ENCODE results near the gene DOCK3. TPM values are rescaled to one million over a fixed set of nuclear protein-coding genes. Genes with fewer than 3 reads are reported as not detected.
"Not testable (repeated sequence)": the region's sequence is repeated elsewhere in the genome, so short reads cannot be mapped to it uniquely, and the experiment has no call there.

Gene DOCK3
- total RNA-seq, 1 donor from 2014 or later, result 39.9 TPM

GRCh38 chr3:51274052-51274451, 599.3 kb downstream of the DOCK3 start:
- FAIRE-seq, result no peak
- no peak for DNase-seq (ENCODE audit: low spot score in 2 of 2)

- DNase-seq (ENCODE audit: low spot score in 2 of 2), result no peak
- no peak for FAIRE-seq
These were observed 600.5 kb downstream of the DOCK3 start for GRCh38 chr3:51275111-51275805.

GRCh38 chr3:51276046-51276445, 601.3 kb downstream of the DOCK3 start:
- FAIRE-seq, result no peak

GRCh38 chr3:51279448-51279847, 604.7 kb downstream of the DOCK3 start:
- no peak for DNase-seq (ENCODE audit: low spot score in 2 of 2)
- FAIRE-seq, result no peak

More at GRCh38 chr3:51276046-51276445, 601.3 kb downstream of the DOCK3 start:
- DNase-seq (ENCODE audit: low spot score in 2 of 2), result no peak

GRCh38 chr3:51280176-51280575, 605.4 kb downstream of the DOCK3 start:
- DNase-seq (ENCODE audit: low spot score in 2 of 2) (no peak), FAIRE-seq (no peak)

GRCh38 chr3:51282931-51283330, 608.2 kb downstream of the DOCK3 start:
- DNase-seq (ENCODE audit: low spot score in 2 of 2) (no peak), FAIRE-seq (no peak)

- no peak for DNase-seq (ENCODE audit: low spot score in 2 of 2)
- FAIRE-seq, result no peak
These were observed 608.7 kb downstream of the DOCK3 start for GRCh38 chr3:51283421-51283820.

- no peak for FAIRE-seq
- no peak for DNase-seq (ENCODE audit: low spot score in 2 of 2)
These were observed 620.9 kb downstream of the DOCK3 start for GRCh38 chr3:51295625-51296024.

GRCh38 chr3:51297333-51297732, 622.6 kb downstream of the DOCK3 start:
- DNase-seq (ENCODE audit: low spot score in 2 of 2), result no peak
- no peak for FAIRE-seq

GRCh38 chr3:51304230-51304629, 629.5 kb downstream of the DOCK3 start:
- no peak for FAIRE-seq
- no peak for DNase-seq (ENCODE audit: low spot score in 2 of 2)

- FAIRE-seq (no peak), DNase-seq (ENCODE audit: low spot score in 2 of 2) (no peak)
These were observed 631.4 kb downstream of the DOCK3 start for GRCh38 chr3:51306093-51306492.

- no peak for FAIRE-seq
- no peak for DNase-seq (ENCODE audit: low spot score in 2 of 2)
These were observed 632.7 kb downstream of the DOCK3 start for GRCh38 chr3:51307458-51307857.

GRCh38 chr3:51307945-51308607, 633.3 kb downstream of the DOCK3 start:
- DNase-seq (ENCODE audit: low spot score in 2 of 2); FAIRE-seq: not testable (repeated sequence)

GRCh38 chr3:51311055-51311454, 636.3 kb downstream of the DOCK3 start:
- DNase-seq (ENCODE audit: low spot score in 2 of 2), result no peak
- FAIRE-seq, result no peak

GRCh38 chr3:51328206-51328605, 653.5 kb downstream of the DOCK3 start:
- FAIRE-seq, result no peak

GRCh38 chr3:51330046-51330445, 655.3 kb downstream of the DOCK3 start:
- DNase-seq (ENCODE audit: low spot score in 2 of 2) (no peak), FAIRE-seq (no peak)

More at GRCh38 chr3:51328206-51328605, 653.5 kb downstream of the DOCK3 start:
- DNase-seq (ENCODE audit: low spot score in 2 of 2), result no peak

- FAIRE-seq (no peak), DNase-seq (ENCODE audit: low spot score in 2 of 2) (no peak)
These were observed 657.4 kb downstream of the DOCK3 start for GRCh38 chr3:51332156-51332555.

GRCh38 chr3:51333021-51333420, 658.3 kb downstream of the DOCK3 start:
- DNase-seq (ENCODE audit: low spot score in 2 of 2) (no peak), FAIRE-seq (no peak)

- FAIRE-seq (no peak), DNase-seq (ENCODE audit: low spot score in 2 of 2) (no peak)
These were observed 661.5 kb downstream of the DOCK3 start for GRCh38 chr3:51336261-51336660.

- FAIRE-seq (no peak), DNase-seq (ENCODE audit: low spot score in 2 of 2) (no peak)
These were observed 662.9 kb downstream of the DOCK3 start for GRCh38 chr3:51337666-51338065.

- DNase-seq (ENCODE audit: low spot score in 2 of 2), result no peak
- FAIRE-seq, result no peak
These were observed 663.9 kb downstream of the DOCK3 start for GRCh38 chr3:51338632-51339031.

Data from frontal cortex (tissue), 4 donors.